NCI-H82 treated with DMSO at 0.1 percent for 48 hours (cell line): ENCODE results near the gene IL17RD.

ENCODE experiments used
- DNase-seq: peaks from one replicate; lab custom pipeline; 2025; ENCODE audit not compliant: unreplicated experiment; lab: John Stamatoyannopoulos, UW

Gene IL17RD

GRCh38 chr3:57069503-57069902, 95.7 kb downstream of the IL17RD start:
- no peak for DNase-seq

- DNase-seq, result no peak
Measured at GRCh38 chr3:57068437-57069089, 96.6 kb downstream of the IL17RD start.

DNA sequence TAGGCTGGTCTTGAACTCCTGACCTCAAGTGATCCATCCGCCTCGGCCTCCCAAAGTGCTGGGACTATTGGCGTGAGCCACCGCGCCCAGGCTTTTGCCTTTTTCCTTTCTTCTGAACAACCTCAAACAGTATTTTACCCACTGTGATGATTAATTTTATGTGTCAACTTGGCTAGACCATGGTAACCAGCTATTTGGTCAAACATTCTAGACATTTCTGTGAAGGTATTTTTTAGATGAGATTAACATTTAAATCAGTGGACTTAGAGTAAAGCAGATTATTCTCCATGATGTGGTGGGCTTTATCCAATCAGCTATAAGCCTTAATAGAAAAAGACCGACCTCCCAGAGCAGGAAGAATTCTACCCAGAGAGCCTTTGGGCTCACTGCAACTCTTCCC, 98.7 kb downstream of the IL17RD start:
- no peak for DNase-seq

DNA sequence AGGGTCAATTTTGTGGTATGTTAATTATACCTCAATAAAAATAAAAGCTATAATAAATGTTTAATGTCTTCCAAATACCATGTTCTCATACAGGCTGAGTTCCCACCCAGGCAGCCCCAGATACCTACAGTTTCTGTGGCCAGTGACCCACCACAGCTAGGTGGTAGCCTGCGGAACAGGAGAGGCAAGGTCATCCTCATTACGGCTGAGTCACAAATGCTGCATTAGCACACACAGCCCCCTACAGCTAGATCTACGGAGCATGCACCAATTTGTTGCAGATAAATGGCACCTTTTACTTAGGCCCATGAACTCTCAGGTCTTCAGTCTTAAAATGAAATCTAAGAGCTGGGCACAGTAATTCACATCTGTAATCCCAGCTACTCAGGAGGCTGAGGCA, 99.6 kb downstream of the IL17RD start:
- no peak for DNase-seq

- no peak for DNase-seq
Measured at GRCh38 chr3:57064572-57064971, 100.6 kb downstream of the IL17RD start.

DNA sequence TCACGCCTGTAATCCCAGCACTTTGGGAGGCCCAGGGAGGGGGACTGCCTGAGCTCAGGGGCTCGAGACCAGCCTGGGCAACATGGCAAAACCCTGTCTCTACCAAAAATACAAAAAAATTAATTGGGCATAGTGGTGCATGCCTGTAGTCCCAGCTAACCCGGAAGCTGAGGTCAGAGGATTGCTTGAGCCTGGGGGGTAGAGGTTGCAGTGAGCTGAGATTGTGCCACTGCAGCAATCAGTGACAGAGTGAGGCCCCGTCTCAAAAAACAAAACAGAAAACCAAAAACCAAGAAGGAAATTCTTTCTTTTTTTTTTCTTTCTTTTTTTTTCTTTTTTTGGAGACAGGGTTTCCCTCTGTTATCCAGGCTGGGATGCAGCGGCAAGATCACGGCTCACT, 101.2 kb downstream of the IL17RD start:
- DNase-seq, result no peak

DNA sequence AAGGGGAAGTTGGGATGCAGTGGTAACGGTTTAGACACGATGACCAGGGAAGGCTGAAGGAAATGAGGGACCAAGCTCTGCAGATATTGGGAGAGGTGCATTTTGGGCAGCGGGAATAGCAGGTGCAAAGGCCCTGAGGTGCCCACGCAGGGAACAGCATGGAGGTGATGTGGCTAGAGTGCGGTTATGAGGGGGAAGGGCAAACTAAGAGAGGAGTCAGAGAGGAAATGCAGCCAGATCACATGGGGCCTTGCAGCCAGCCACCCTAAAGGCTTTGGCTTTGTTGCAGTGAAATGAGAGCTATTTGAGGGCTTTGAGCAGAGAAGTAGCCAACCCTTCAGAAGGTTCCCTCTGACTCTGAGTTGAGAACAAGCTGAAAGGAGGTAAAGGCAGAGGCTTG, 102.1 kb downstream of the IL17RD start:
- no peak for DNase-seq

DNA sequence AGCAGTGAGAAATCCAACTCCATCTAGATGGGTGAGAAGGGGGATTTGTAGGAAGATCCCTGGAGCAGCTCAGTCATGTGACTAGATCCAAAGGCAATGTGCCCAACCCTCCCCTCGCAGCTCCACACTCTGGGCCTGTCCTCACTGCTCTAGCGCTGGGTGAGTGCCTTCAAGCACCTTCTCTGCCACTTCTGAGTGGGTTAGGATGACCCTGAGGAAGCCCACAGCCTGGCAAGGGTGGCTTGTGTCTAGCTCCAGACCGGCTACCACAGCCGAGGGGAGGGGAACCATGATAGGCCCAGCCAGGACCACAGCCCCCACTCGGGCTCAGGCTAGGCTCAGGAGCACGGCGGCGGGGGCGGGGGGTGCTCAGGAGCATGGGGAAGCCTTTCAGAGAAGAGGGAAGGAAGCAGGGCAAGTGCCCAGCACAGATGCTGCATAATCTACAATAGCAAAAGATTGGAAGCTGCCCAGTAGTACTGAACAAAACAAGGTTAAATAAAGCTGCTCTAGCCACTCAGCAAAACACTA, 103.0 kb downstream of the IL17RD start:
- DNase-seq, result no peak

DNA sequence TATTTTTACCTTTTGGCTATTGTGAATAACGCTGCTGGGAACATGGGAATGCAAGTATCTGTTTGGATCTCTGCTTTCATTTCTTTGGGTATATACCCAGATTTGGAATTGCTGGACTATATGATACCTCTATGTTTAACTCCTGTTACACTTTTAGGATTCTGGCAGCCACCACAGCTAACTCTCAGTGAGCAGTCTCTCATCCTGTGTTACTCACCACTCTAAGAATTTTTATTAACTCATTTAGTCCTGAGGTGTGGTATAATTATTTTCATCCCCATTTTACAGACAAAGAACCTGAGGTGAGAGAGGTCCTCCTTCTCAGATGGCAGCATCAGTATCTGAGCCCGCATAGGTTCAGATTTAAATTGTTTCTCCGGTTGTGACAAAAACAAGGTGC, 103.6 kb downstream of the IL17RD start:
- no peak for DNase-seq

- no peak for DNase-seq
Measured at GRCh38 chr3:57060089-57060821, 104.9 kb downstream of the IL17RD start, which contains the start of gene SPATA12. TSS of gene SPATA12 (plus strand) at chr3:57060664. CDS start at chr3:57073695, 13,031 bp downstream.

GRCh38 chr3:57059411-57059810, 105.7 kb downstream of the IL17RD start:
- DNase-seq, result no peak

DNA sequence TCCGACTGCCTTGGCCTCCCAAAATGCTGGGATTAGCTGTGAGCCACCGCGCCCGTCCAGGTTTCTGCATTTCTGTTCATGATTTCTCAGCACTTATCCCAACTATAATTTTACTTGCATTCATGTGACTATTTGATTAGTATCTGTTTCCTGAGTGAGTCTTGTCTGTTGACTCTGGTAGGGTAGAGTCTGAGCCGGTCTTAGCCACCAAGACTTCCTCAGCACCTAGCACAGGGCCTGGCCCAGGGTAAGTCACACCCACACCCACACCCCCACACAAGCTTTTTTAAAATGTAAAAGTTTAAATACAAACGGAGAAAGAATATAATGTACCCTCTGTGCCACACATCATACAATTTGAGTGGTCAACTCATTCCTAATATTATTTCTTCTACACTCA, 107.8 kb downstream of the IL17RD start:
- no peak for DNase-seq

- DNase-seq, result no peak
Measured at GRCh38 chr3:57053122-57053521, 112.0 kb downstream of the IL17RD start.

GRCh38 chr3:57052662-57053061, 112.5 kb downstream of the IL17RD start:
- no peak for DNase-seq

- DNase-seq, result no peak
Measured at GRCh38 chr3:57048728-57049127, 116.4 kb downstream of the IL17RD start.

DNA sequence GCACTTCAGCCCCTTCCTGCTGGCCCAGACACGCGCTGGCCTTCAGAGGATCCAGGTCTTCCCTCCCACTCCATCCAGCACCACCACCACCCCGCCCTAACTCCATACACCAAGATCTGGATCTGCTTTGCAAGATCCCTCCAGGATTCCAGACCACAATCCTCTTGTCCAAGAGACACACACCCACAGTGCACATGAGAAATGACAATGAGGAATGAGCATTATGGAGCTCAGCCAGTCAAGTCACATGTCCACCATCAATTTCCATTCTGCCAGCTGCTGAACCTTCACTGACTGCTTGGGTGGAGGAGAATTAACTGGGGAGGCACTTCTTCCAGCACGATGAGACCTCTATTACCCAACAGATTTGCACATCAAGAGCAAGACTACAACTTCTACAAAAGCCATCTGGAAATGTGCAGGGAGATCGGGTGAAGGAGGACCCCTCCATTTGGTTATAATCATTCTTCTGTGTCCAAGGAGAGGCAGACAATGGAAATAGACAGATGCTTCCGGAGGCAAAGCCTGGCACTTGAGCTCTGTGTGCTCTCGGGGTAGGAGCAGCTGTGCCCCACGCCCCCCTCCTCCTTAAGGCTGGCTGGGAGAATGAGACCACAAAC, 117.0 kb downstream of the IL17RD start:
- DNase-seq, result no peak

DNA sequence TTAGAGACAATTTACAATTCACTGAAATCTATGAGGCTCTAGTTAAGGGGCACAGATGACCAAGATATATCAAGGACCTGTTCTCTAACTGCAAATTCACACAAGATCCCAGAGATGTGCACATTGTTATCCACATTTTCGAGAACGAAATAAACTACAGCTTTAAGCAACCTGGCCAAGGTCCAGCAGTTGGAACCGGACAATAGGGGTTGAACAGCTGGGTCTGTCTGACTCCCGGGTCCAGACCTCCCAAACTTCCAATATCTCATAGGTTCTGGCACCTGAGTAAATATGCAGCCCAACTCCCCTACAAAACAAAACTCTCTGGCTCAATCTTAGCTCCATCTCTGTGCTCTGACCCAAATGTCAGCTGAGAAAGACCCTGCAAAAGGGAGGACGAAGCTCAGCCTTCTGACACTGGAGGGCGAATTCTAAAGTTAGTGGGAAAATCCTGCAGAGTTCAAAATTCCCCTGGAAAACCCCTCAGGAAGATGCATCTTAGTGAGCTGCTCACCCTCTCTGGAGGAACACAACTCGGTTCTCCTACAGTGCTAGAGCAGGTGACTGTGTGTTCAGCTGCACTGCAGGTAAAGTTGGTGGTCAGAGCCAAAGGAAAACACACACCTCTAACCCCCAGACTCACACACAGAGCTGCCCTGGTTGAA, 118.9 kb downstream of the IL17RD start:
- DNase-seq, result no peak

GRCh38 chr3:57043518-57043917, 121.6 kb downstream of the IL17RD start:
- no peak for DNase-seq

DNA sequence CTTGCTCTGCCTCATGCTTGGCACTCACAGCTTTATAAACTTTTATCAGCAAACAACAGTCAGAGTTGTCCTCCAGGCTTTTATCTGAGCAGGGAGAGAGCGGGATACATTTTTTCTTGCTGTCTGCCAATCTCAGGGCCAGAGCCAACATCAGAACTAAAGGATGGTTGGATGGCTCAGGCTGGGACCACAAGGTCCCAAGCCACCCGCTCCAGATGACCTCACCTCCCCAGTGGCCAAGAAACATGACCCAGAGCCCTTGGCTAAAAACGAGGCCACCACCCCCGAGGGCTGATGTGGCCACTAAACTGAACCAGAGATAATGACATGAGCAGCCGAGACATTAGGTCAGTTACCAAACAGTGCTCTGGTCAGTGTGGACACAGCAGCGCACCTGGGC, 123.5 kb downstream of the IL17RD start:
- no peak for DNase-seq
